ENCODE data around the gene ANK2. TPM values are rescaled to one million over a fixed set of nuclear protein-coding genes. Genes with fewer than 3 reads are reported as not detected.

The ANK2 gene
- total RNA-seq, 2 donors from 2014 or later, result 3.5 to 26.0 TPM

DNA sequence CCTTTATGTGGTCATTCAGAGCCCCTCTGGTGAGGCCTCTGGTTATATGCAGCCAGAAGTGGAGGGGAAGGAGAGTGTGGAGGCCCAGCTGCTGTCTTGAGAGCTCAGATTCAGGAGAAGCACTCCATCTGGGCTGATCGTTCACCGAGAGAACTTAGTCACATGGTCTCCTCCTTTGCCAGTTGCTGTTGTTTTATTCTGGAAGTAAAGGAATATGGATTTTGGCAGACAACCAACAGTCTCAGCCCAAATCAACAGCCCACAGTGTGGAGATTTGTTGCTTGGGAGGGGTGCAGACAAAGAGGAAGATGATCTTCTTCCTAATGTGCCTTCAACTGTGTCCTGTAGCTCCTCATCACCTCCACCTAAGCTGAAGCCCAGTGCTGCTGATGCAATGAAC, 355.4 kb downstream of the ANK2 start:
- Histone ChIP-seq H3K36me3 (no peaks in the 10 kb centered on the region), H3K4me3 (no peak overlapping the region), H3K4me1 (replicated peaks) (no peaks in the 10 kb centered on the region), H3K9me3 (no peaks in the 10 kb centered on the region), H3K27ac (no peak overlapping the region), H3K27me3 (replicated peaks; ENCODE audit: insufficient read depth) (no peaks in the 10 kb centered on the region)
- intact Hi-C loops (cut with DNase I), result no loop called here
- no peak for TF ChIP-seq POLR2AphosphoS5 (IDR thresholded peaks at IDR 0.05)
- TF ChIP-seq, protein P1, sequence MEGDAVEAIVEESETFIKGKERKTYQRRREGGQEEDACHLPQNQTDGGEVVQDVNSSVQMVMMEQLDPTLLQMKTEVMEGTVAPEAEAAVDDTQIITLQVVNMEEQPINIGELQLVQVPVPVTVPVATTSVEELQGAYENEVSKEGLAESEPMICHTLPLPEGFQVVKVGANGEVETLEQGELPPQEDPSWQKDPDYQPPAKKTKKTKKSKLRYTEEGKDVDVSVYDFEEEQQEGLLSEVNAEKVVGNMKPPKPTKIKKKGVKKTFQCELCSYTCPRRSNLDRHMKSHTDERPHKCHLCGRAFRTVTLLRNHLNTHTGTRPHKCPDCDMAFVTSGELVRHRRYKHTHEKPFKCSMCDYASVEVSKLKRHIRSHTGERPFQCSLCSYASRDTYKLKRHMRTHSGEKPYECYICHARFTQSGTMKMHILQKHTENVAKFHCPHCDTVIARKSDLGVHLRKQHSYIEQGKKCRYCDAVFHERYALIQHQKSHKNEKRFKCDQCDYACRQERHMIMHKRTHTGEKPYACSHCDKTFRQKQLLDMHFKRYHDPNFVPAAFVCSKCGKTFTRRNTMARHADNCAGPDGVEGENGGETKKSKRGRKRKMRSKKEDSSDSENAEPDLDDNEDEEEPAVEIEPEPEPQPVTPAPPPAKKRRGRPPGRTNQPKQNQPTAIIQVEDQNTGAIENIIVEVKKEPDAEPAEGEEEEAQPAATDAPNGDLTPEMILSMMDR (IDR thresholded peaks at IDR 0.05), result no peak
- no peak for TF ChIP-seq POLR2A (IDR thresholded peaks at IDR 0.05)
- 39% methylated on average over 2 of the region's 2 CpGs for WGBS
- no peak for DNase-seq (ENCODE audit: low spot score)

DNA sequence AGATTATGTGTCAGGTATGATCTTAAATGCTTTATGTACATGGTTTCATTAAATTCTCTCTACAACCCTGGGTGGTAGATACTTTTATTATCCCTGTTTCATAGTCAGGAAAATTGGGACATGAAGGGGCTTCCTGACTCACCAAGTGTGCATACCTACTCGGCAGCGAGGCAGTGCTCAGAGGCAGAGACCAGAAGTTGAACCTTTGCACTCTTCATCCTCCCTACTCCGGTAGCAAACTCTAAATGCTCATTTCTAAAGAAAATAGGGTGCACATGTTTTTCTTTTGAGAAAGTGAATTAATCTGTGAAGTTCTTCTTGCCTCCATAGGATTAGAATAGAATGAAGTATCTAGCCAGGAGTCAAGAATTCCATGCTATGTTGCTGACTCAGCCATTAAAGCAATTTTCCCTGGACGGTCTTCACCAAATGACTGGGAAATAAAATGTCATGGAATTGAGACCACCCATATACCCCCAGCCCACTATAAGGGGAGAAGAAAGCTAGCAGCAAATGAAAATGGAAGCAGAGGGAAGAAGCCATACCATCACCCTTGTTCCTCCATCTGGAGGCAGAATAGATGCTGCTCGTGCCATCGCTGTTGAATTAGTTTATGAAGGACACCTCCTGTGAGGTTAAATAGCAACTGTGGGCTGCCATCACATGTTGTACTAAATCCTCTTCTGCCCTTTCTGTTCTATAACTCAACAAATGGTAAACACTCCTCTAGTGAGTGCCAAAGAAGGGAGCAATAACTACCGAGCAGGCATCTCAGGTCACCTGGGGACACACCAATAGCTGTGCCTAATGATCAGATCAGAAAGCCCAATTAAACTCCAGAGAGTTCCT, 356.6 kb downstream of the ANK2 start:
- Histone ChIP-seq H3K27me3 (replicated peaks; ENCODE audit: insufficient read depth) (no peaks in the 10 kb centered on the region), H3K27ac (peak overlapping the region in 1 of 2 donors; percentile 40), H3K4me3 (peak overlapping the region in 1 of 2 donors; percentile 7), H3K9me3 (no peaks in the 10 kb centered on the region), H3K4me1 (replicated peaks) (no peaks in the 10 kb centered on the region), H3K36me3 (no peaks in the 10 kb centered on the region)
- TF ChIP-seq, protein P1 (IDR thresholded peaks at IDR 0.05), result no peak
- TF ChIP-seq POLR2A (IDR thresholded peaks at IDR 0.05) (no peak), POLR2AphosphoS5 (IDR thresholded peaks at IDR 0.05) (no peak)
- no peak for DNase-seq (ENCODE audit: low spot score)
- intact Hi-C loops (cut with DNase I), result no loop called here
- WGBS, result 84% methylated on average over 7 of the region's 7 CpGs

DNA sequence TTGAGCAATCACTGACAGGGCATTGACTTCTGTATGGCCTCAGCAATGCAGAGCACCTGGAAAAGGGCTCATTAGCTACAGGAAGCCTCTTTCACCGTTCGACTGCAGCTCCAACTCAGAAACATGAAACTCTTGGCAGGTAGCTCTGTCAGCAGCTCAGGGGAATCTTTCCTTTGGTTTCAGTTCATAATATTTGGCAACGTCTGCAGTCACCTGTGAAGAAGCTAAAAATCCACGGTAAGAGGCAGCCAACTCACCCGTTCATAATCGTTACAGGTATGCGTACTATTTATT, 357.2 kb downstream of the ANK2 start:
- no peaks in the 10 kb centered on the region for H3K27me3 ChIP-seq (replicated peaks; ENCODE audit: insufficient read depth)
- intact Hi-C loops (cut with DNase I), result no loop called here

DNA sequence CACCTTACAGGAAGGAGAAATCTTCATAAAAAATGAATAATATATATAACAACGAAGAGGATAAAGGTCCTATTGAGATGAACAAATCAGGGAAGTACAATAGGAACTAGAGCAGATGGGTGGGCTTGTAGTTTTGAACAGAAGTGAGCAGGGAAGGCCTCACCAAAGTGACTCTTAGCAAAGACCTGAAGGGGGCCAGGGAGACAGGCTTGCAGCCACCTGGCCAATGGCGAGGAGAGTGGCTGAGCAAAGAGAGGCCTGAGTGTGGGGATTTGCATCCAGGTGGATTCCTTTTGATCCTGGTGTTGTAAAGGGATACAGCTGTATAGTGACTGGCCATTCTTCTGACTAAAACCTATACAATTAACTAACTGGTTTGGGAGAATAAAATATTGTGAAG, 358.0 kb downstream of the ANK2 start:
- Histone ChIP-seq H3K27ac (no peak overlapping the region), H3K4me1 (replicated peaks) (no peaks in the 10 kb centered on the region), H3K9me3 (no peaks in the 10 kb centered on the region), H3K27me3 (replicated peaks; ENCODE audit: insufficient read depth) (no peaks in the 10 kb centered on the region), H3K36me3 (no peaks in the 10 kb centered on the region), H3K4me3 (no peak overlapping the region)
- 63% methylated on average over 2 of the region's 2 CpGs for WGBS
- DNase-seq (ENCODE audit: low spot score), result no peak
- no peak for TF ChIP-seq POLR2AphosphoS5 (IDR thresholded peaks at IDR 0.05)
- intact Hi-C loops (cut with DNase I), result no loop called here

More for the DNA sequence above, 357.2 kb downstream of the ANK2 start:
- no peaks in the 10 kb centered on the region for H3K4me1 ChIP-seq (replicated peaks)
- H3K9me3 ChIP-seq, result no peaks in the 10 kb centered on the region
- DNase-seq (ENCODE audit: low spot score), result peak; percentile 30
- 44% methylated on average over 7 of the region's 7 CpGs for WGBS
- peak overlapping the region in 1 of 2 donors; percentile 40 for H3K27ac ChIP-seq
- no peaks in the 10 kb centered on the region for H3K36me3 ChIP-seq
- H3K4me3 ChIP-seq, result peak overlapping the region in 1 of 2 donors; percentile 7
- TF ChIP-seq POLR2AphosphoS5 (IDR thresholded peaks at IDR 0.05) (peak; percentile 53), POLR2A (IDR thresholded peaks at IDR 0.05) (no peak)

DNA sequence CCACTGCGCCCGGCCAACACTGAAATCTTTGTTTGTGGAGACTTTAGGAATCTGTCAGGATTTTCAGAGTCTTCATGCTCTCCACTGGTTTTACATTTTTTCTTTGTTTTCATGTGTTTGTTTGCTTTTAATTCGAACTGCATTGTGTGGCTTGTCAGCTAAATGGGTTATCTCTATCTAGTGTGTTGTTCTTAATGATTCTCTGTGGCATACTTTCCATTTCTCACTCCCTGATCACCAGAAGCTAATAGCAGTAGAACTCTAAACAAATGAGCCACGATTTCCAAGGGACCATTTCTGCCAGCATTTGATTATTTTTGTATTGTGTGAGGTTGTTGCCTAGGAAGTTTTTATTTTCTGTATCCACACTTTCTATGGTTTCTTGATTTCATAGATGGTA, 359.7 kb downstream of the ANK2 start:
- no peak overlapping the region for H3K27ac ChIP-seq
- no peak for DNase-seq (ENCODE audit: low spot score)
- no peaks in the 10 kb centered on the region for H3K4me1 ChIP-seq (replicated peaks)
- H3K36me3 ChIP-seq, result no peaks in the 10 kb centered on the region
- intact Hi-C loops (cut with DNase I), result no loop called here
- no peaks in the 10 kb centered on the region for H3K9me3 ChIP-seq
- WGBS, result 59% methylated on average over 4 of the region's 4 CpGs
- no peaks in the 10 kb centered on the region for H3K27me3 ChIP-seq (replicated peaks; ENCODE audit: insufficient read depth)
- no peak for TF ChIP-seq POLR2AphosphoS5 (IDR thresholded peaks at IDR 0.05)
- no peak for TF ChIP-seq POLR2A (IDR thresholded peaks at IDR 0.05)
- TF ChIP-seq, protein P1 (IDR thresholded peaks at IDR 0.05), result no peak
- no peak overlapping the region for H3K4me3 ChIP-seq

DNA sequence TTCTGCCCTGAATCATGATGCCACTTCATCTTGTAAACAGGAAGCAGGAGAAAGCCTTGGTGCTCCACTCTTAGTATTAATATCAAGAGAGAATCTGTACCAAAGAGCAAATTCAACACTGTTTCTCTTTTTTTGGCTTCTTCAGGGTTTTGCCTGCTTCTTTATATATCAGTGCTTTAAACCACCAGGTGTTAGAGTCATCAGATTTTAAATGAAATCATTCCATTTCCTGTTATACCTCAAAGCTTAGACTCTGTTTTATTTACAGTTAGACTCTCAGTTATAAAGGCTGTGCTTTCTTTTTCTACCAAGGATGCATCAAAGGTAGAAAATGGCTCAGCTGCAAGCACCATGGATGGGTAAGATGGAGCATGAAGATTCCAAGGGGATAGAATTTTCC, 361.2 kb downstream of the ANK2 start:
- no peak for DNase-seq (ENCODE audit: low spot score)
- intact Hi-C loops (cut with DNase I), result no loop called here

More for the DNA sequence above, 361.2 kb downstream of the ANK2 start:
- H3K27me3 ChIP-seq (replicated peaks; ENCODE audit: insufficient read depth), result no peaks in the 10 kb centered on the region
- H3K27ac ChIP-seq, result no peak overlapping the region
- no peaks in the 10 kb centered on the region for H3K4me1 ChIP-seq (replicated peaks)
- no peaks in the 10 kb centered on the region for H3K36me3 ChIP-seq
- TF ChIP-seq POLR2AphosphoS5 (IDR thresholded peaks at IDR 0.05), result no peak
- no peaks in the 10 kb centered on the region for H3K9me3 ChIP-seq
- no peak overlapping the region for H3K4me3 ChIP-seq
